GM12875 (cell line): Measurements from ENCODE around the gene AHNAK.

ENCODE experiments used
- H3K4me3 ChIP-seq: one replicate; pipeline ENCODE4 v1.5.1; 2011; ENCODE audit warnings: low read depth, low read length, control low read depth
- TF ChIP-seq, protein P1 (sequence below): IDR thresholded peaks from 2 replicates; pipeline ENCODE4 v1.5.1; 2011; ENCODE audit warnings: low read depth, mild to moderate bottlenecking, control low read depth, inconsistent platforms, low read length, moderate library complexity, borderline replicate concordance; ENCODE audit not compliant: insufficient read depth

AHNAK gene

DNA sequence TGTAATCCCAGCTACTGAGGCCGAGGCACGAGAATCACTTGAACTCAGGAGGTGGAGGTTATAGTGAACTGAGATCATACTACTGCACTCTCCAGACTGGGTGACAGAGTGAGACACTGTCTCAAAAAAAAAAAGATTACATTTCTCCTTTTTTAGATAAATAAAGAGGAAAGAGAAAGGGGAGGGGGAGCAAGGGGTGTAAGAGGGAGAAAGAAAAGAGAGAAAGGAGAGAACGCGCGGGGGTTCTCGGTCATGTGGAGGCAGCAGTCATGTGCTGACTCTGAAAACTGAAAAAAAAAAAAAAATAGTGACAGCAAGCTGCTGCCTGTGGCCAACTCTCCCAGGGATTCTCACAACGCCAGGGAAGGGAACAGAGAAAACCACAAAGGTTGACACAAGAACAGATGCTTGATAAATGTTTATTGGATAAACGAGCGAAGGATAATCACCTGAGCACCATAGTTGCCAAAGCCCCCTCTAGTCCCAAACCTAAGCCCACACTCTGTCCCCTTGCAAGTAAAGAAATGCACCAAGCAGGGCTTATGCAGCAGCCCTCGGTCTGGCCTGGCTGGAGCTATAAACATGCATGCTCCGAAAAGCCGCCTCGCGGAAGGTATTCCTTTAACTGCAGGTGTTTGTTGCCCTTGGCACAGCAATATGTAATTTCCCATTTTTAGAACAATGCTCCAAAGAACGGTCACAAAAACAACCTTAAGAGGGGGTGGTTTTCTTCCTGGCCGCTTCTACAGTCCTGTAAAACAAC lies 113.3 kb downstream of the AHNAK start:
- TF ChIP-seq, protein P1, sequence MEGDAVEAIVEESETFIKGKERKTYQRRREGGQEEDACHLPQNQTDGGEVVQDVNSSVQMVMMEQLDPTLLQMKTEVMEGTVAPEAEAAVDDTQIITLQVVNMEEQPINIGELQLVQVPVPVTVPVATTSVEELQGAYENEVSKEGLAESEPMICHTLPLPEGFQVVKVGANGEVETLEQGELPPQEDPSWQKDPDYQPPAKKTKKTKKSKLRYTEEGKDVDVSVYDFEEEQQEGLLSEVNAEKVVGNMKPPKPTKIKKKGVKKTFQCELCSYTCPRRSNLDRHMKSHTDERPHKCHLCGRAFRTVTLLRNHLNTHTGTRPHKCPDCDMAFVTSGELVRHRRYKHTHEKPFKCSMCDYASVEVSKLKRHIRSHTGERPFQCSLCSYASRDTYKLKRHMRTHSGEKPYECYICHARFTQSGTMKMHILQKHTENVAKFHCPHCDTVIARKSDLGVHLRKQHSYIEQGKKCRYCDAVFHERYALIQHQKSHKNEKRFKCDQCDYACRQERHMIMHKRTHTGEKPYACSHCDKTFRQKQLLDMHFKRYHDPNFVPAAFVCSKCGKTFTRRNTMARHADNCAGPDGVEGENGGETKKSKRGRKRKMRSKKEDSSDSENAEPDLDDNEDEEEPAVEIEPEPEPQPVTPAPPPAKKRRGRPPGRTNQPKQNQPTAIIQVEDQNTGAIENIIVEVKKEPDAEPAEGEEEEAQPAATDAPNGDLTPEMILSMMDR = no peak

DNA sequence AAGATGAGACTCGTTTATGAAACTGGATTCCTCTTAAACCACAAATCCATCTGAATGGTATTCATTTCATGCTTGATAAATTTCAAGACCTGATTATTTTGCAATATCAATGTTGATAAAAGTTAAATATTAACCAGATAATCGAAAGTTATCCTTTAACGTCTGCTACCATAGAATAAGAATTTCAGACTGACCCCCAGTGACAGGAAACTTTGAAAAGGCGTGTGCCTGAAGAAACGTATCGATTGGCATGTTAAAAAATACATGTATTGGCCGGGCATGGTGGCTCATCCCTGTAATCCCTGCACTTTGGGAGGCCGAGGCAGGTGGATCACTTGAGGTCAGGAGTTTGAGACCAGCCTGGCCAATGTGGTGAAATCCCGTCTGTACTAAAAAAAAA lies 113.9 kb downstream of the AHNAK start:
- TF ChIP-seq, protein P1 = no peak
- no peak overlapping the region for H3K4me3 ChIP-seq

More for the DNA sequence above, 113.3 kb downstream of the AHNAK start:
- no peak overlapping the region for H3K4me3 ChIP-seq

DNA sequence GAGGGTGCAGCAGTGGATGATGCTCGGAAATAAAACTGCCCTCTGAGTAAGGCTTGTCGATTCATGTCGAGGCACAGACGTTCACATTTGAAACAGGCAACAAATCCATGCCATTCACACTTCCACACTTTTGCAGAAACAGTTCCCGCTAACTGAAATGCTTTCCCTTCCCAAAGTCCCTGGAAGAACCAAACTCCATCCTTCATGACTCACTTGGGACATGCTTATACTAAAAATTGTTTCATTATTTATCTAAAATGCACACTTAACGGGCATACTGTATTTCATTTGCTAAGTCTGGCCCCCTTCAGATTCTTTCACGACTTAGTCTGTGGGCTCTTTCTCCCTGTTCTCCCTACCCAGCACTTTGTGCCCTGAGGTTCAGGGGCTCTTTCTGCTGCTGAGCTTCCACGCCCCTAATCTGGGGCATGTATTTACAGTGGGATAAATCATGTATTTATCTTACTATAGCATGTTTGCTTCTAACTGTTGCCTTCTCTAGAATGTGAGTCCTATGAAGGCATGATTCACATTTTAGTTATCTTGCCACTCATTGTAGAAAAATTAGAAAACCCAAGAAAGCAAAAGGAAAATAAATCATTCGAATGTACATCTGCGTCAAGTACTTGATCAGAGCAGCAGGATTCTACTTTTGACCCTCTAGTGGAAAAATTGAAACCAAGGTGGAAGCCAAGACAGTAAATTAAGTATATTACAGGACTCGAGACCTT lies 115.3 kb downstream of the AHNAK start:
- TF ChIP-seq, protein P1 = no peak
- no peak overlapping the region for H3K4me3 ChIP-seq

DNA sequence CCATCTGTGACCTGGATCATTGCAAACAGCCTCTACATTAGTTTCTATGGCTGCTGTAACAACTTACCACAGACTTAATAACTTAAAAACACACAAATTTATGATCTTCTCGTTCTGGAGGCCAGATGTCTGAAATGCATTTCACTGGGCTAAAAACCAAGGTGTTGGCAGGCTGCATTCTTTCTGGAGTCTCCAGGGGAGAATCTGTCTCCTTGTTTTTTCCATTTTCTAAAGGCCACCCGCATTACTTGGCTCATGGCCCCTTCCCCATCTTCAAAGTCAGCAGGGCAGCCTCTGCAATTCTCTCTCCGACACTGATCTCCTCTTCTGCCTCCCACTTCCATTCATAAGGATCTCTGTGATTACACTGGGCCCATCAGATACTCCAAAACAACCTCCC lies 116.2 kb downstream of the AHNAK start:
- no peak overlapping the region for H3K4me3 ChIP-seq
- TF ChIP-seq, protein P1 = no peak

DNA sequence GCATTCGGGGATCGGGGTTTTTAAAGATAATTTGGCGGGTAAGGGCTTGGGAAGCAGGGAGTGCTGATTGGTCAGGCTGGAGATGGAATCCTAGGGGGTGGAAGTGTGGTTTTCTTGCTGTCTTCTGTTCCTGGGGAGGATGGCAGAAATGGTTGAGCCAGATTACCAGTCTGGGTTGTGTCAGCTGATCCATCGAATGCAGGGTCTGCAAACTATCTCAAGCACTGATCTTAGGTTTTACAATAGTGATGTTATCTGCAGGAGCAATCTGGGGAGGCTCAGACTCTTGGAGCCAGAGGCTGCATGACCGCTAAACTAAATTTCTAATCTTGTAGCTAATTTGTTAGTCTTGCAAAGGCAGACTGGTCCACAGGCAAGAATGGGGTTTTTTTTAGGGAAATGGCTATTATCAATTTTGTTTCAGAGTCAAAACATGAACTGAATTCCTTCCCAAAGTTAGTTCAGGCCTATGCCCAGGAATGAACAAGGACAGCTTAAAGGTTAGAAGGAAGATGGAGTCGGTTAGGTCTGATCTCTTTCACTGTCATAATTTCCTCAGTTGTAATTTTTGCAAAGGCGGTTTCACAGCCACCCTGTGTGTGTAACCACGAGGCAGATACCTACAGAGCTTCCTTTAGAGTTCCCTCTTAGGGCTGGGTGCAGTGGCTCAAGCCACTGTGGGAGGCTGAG lies 117.6 kb downstream of the AHNAK start:
- TF ChIP-seq, protein P1 = no peak
- H3K4me3 ChIP-seq = no peak overlapping the region

DNA sequence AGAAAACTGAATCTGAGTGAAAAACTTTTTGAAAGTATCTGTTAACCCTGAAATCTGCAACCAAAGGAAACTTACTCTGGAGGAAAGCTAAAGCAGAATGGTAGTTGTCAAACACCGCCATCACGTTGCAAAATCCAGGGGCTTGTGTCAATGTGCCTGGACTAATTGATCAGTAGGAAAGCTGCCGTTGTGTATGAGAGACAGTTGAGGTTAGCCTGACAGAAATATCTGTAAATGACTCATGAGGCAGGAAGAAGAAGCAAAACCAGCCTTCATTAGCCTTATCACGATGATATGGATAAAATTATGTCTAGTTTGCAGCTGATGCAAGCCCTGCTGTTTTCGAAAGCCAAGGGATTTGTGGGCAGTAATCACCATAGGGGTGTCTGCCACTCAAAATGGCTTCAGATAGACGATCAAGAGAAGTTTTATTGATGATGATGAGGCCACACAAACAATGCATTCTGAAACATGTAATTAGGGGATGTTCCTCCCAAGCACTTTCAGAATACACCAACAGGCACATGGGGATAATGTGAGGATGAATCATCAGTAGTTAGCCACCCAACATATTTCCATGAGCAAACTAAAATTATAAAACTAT lies 118.9 kb downstream of the AHNAK start:
- no peak overlapping the region for H3K4me3 ChIP-seq
- TF ChIP-seq, protein P1 = no peak
